Testis (tissue), 2 donors: ENCODE measurements around the gene PRKN.

Experiments used
- POLR2A ChIP-seq: fragments of 450-650 bp; IDR thresholded peaks from one replicate; pipeline ENCODE4 v1.6.1; 2017; ENCODE audit warnings: antibody characterized with exemption, mild to moderate bottlenecking, moderate library complexity
- TF ChIP-seq, protein P1 (sequence below), 3 experiments: fragments of 450-650 bp in 2 of 3; fragments of 200-600 bp in 1 of 3; sonication (generic) in 1 of 3; IDR thresholded peaks; one replicate each; pipeline ENCODE4 v1.5.1; 2016 to 2019; ENCODE audit warnings: antibody characterized with exemption in 3 of 3, mild to moderate bottlenecking in 2 of 3, moderate library complexity in 1 of 3

DNA sequence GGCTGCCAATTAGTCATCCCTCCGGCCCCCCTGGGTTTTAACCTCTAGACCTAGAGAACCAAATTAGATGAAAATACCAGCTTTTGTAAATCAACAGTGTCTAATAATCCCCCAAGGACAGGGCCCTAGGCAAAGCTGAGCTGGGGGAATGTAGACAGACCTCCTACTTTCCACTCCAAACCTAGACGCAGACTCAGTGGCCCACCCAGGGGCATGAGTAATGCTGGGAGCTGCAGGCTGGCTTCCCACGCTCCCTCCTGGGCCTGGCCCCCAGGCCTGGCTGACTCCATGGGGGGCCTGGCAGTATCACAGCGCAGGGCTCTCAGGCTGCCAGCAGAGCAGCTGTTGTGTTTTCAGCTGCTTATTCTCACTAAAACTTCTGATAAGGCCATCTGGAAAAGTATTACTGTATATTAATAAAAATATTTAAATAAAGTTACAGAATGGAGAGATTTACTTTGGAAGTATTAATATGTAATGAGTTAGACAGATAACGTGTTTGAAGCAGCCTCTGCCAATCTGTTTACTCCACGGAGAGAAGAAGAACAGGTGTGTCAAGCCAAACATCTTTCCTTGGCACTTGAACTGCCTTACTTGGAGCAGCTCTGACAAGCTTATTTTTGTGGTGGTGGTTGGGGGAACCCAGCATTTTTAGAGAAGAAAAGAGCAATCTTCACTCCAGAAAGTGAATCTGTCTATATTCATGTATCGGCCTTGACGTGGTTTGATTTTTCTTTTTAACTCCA is 1309.7 kb downstream of the PRKN start:
- TF ChIP-seq, protein P1, sequence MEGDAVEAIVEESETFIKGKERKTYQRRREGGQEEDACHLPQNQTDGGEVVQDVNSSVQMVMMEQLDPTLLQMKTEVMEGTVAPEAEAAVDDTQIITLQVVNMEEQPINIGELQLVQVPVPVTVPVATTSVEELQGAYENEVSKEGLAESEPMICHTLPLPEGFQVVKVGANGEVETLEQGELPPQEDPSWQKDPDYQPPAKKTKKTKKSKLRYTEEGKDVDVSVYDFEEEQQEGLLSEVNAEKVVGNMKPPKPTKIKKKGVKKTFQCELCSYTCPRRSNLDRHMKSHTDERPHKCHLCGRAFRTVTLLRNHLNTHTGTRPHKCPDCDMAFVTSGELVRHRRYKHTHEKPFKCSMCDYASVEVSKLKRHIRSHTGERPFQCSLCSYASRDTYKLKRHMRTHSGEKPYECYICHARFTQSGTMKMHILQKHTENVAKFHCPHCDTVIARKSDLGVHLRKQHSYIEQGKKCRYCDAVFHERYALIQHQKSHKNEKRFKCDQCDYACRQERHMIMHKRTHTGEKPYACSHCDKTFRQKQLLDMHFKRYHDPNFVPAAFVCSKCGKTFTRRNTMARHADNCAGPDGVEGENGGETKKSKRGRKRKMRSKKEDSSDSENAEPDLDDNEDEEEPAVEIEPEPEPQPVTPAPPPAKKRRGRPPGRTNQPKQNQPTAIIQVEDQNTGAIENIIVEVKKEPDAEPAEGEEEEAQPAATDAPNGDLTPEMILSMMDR (IDR thresholded peaks at IDR 0.05) = no peak
- TF ChIP-seq POLR2A = no peak
